Activated T-helper 9 cell treated with anti-CD3 and anti-CD28 coated beads, Interleukin-2, amount 50 U/mL, for 16 hours (primary cell): ENCODE measurements around the gene INTS1.

Experiments
- DNase-seq: peaks from one replicate; pipeline ENCODE4 v3.0.0-alpha.2; 2020; ENCODE audit warnings: low read depth

Gene INTS1

GRCh38 chr7:1431634-1432380, 72.4 kb downstream of the INTS1 start:
- no peak for DNase-seq

GRCh38 chr7:1431226-1431625, 73.0 kb downstream of the INTS1 start:
- DNase-seq: no peak

GRCh38 chr7:1430056-1430845, 73.9 kb downstream of the INTS1 start:
- DNase-seq: no peak

- no peak for DNase-seq
These were observed 75.2 kb downstream of the INTS1 start for GRCh38 chr7:1428941-1429501.

GRCh38 chr7:1427064-1427657, 77.0 kb downstream of the INTS1 start:
- no peak for DNase-seq

GRCh38 chr7:1426474-1426873, 77.7 kb downstream of the INTS1 start:
- DNase-seq: no peak

GRCh38 chr7:1425292-1426136, 78.7 kb downstream of the INTS1 start:
- no peak for DNase-seq

- no peak for DNase-seq
These were observed 80.1 kb downstream of the INTS1 start for GRCh38 chr7:1424041-1424440.

GRCh38 chr7:1423264-1423811, 80.9 kb downstream of the INTS1 start:
- DNase-seq: no peak

- DNase-seq: no peak
These were observed 81.5 kb downstream of the INTS1 start for GRCh38 chr7:1422512-1423263.

GRCh38 chr7:1421946-1422345, 82.2 kb downstream of the INTS1 start:
- no peak for DNase-seq

GRCh38 chr7:1421020-1421790, 83.0 kb downstream of the INTS1 start:
- DNase-seq: no peak
